Inflammatory macrophage treated with lipopolysaccharide for 1 hour (primary cell): ENCODE measurements around the gene TATDN3.
"Not testable (repeated sequence)": the region's sequence is repeated elsewhere in the genome, so short reads cannot be mapped to it uniquely, and the experiment has no call there.

ENCODE experiments used
- DNase-seq, 2 donors: peaks; one replicate each; pipeline ENCODE4 v3.0.0-alpha.2; 2020 to 2022

TATDN3 gene

GRCh38 chr1:212833211-212834207 lies 41.8 kb downstream of the TATDN3 start:
- DNase-seq, result not testable (repeated sequence)

- no peak for DNase-seq
Measured at GRCh38 chr1:212838145-212838544, 46.5 kb downstream of the TATDN3 start.

GRCh38 chr1:212844521-212844920 lies 52.8 kb downstream of the TATDN3 start:
- not testable (repeated sequence) for DNase-seq

GRCh38 chr1:212847549-212847948 lies 55.9 kb downstream of the TATDN3 start, which contains the start of gene SPATA45:
SPATA45 (minus strand) TSS chr1:212847649; CDS start chr1:212836149, 11,500 bp downstream.
- DNase-seq, result no peak

GRCh38 chr1:212852105-212852688 lies 60.5 kb downstream of the TATDN3 start:
- DNase-seq, result no peak

GRCh38 chr1:212853658-212854057 lies 62.0 kb downstream of the TATDN3 start:
- no peak for DNase-seq

- no peak for DNase-seq
Measured at GRCh38 chr1:212856755-212857154, 65.1 kb downstream of the TATDN3 start.

GRCh38 chr1:212857992-212858460 lies 66.3 kb downstream of the TATDN3 start, which contains the start of gene FLVCR1:
FLVCR1 (plus strand) TSS chr1:212858275; CDS start chr1:212858453, 178 bp downstream.
- peak; percentile 95 to 96 for DNase-seq

- DNase-seq, result no peak
Measured at GRCh38 chr1:212858461-212859265, 67.0 kb downstream of the TATDN3 start.

GRCh38 chr1:212860713-212861581 lies 69.3 kb downstream of the TATDN3 start:
- no peak for DNase-seq

GRCh38 chr1:212862111-212862690 lies 70.5 kb downstream of the TATDN3 start:
- DNase-seq, result peak; percentile 5 to 17

GRCh38 chr1:212863345-212863744 lies 71.7 kb downstream of the TATDN3 start:
- not testable (repeated sequence) for DNase-seq

GRCh38 chr1:212864201-212864600 lies 72.5 kb downstream of the TATDN3 start:
- DNase-seq, result no peak
